T-helper 2 cell treated with Interferon-gamma antibody and Interleukin-4, amounts not matched to agents 5 μg/mL and 100 μg/mL, for 36 hours (primary cell): ENCODE measurements around the gene NCOA3.
"Not testable (repeated sequence)": the region's sequence is repeated elsewhere in the genome, so short reads cannot be mapped to it uniquely, and the experiment has no call there.

Source experiments
- DNase-seq: peaks from one replicate; pipeline ENCODE4 v3.0.0; 2021; ENCODE audit warnings: low spot score
- H3K27ac Mint-ChIP-seq: one replicate; pipeline ENCODE4 v1.8.0; 2021; ENCODE audit warnings: mild to moderate bottlenecking, mixed read lengths
- H3K27me3 Mint-ChIP-seq: one replicate; pipeline ENCODE4 v1.8.0; 2021; ENCODE audit warnings: low read depth, mixed read lengths
- H3K36me3 Mint-ChIP-seq: one replicate; pipeline ENCODE4 v1.8.0; 2021; ENCODE audit warnings: low read depth, mixed read lengths
- H3K4me1 Mint-ChIP-seq: one replicate; pipeline ENCODE4 v1.8.0; 2021; ENCODE audit warnings: low read depth, mixed read lengths
- H3K4me3 Mint-ChIP-seq: one replicate; pipeline ENCODE4 v1.8.0; 2022; ENCODE audit warnings: mild to moderate bottlenecking, moderate library complexity, mixed read lengths
- H3K9me3 Mint-ChIP-seq: one replicate; pipeline ENCODE4 v1.8.0; 2021; ENCODE audit warnings: mixed read lengths

Gene NCOA3

GRCh38 chr20:47482705-47483104, 19.0 kb upstream of the NCOA3 start:
- no peak for DNase-seq
- H3K27ac Mint-ChIP-seq = peak overlapping the region; percentile 50
- peaks cover 57% of the 10 kb centered on the region for H3K4me1 Mint-ChIP-seq
- H3K9me3 Mint-ChIP-seq = no peaks in the 10 kb centered on the region
- H3K4me3 Mint-ChIP-seq = no peak overlapping the region
- H3K36me3 Mint-ChIP-seq = peaks cover 2% of the 10 kb centered on the region
- H3K27me3 Mint-ChIP-seq = no peaks in the 10 kb centered on the region

DNA sequence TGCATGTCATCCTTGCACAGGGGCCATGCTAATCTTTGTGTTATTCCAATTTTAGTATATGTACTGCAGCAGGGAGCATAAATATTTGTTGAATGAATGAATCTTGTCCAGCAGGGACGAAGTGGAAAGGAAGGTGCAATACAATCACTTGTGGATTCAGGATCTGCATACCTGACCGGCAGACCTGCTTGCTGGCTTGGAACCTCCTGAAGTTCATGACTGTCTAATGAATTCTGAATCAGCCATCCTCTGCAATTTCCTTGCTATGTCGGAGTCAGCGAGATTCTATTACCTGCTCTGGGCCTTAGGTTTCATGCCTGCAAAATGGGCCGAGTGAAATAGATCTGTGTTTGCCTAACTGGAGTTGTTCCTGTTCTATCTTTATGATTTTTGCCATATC, 17.4 kb upstream of the NCOA3 start:
- H3K4me1 Mint-ChIP-seq = peaks cover 61% of the 10 kb centered on the region
- H3K36me3 Mint-ChIP-seq = peaks cover 2% of the 10 kb centered on the region
- H3K9me3 Mint-ChIP-seq = no peaks in the 10 kb centered on the region
- H3K4me3 Mint-ChIP-seq = no peak overlapping the region
- no peak for DNase-seq
- no peaks in the 10 kb centered on the region for H3K27me3 Mint-ChIP-seq
- no peak overlapping the region for H3K27ac Mint-ChIP-seq

GRCh38 chr20:47487175-47487917, 14.3 kb upstream of the NCOA3 start:
- Mint-ChIP-seq H3K27ac (peak overlapping the region; percentile 97), H3K9me3 (no peaks in the 10 kb centered on the region), H3K4me3 (peak overlapping the region; percentile 78), H3K4me1 (peaks cover 58% of the 10 kb centered on the region), H3K27me3 (no peaks in the 10 kb centered on the region), H3K36me3 (peaks cover 6% of the 10 kb centered on the region)
- peak; percentile 80 for DNase-seq

- H3K4me1 Mint-ChIP-seq = peaks cover 67% of the 10 kb centered on the region
- H3K27ac Mint-ChIP-seq = peak overlapping the region; percentile 97
- H3K4me3 Mint-ChIP-seq = peak overlapping the region; percentile 63
These were observed 12.2 kb upstream of the NCOA3 start for GRCh38 chr20:47489448-47489872.

DNA sequence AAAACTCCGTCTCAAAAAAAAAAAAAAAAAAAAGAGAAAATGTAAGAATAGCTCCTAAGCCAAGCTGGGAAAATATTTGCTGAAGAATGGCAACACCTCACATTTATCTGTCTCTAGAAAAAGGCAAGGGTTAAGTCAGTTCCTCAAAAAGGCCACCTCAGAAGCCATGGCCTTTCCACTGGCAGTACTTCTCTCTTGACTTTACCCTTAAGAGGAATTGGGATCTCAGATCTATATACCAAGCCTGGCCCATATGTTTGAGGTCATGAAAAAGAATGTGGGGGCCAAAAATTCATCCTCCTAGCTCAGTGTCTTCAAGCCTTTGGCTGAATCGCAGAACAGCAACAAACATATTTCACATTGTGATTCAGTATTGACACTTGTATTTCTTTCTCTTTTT, 10.9 kb upstream of the NCOA3 start:
- Mint-ChIP-seq H3K4me3 (no peak overlapping the region), H3K27ac (peak overlapping the region; percentile 60), H3K4me1 (peaks cover 59% of the 10 kb centered on the region)

More at GRCh38 chr20:47489448-47489872, 12.2 kb upstream of the NCOA3 start:
- DNase-seq = no peak
- H3K9me3 Mint-ChIP-seq = no peaks in the 10 kb centered on the region
- H3K27me3 Mint-ChIP-seq = no peaks in the 10 kb centered on the region
- H3K36me3 Mint-ChIP-seq = peaks cover 6% of the 10 kb centered on the region

DNA sequence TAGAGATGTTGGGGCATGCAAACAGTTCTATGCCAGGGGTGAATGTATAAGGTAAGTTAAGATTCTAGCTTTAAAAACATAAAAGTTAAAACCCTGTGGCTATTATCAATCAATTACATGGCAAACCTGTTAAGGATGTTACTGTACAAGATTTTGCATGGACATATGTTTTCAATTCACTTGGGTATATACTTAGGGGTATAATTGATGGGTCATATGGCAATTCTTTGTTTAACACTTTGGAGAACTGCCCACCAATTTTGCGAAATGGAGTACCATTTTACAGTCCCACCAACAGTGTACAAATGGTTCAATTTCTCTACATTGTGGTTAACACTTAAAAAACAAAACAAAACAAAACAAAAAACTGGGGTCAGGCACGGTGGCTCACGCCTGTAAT, 9.4 kb upstream of the NCOA3 start:
- H3K36me3 Mint-ChIP-seq = peaks cover 4% of the 10 kb centered on the region
- DNase-seq = no peak
- no peak overlapping the region for H3K4me3 Mint-ChIP-seq
- H3K9me3 Mint-ChIP-seq = no peaks in the 10 kb centered on the region
- H3K4me1 Mint-ChIP-seq = peaks cover 52% of the 10 kb centered on the region
- no peaks in the 10 kb centered on the region for H3K27me3 Mint-ChIP-seq
- peak overlapping the region; percentile 83 for H3K27ac Mint-ChIP-seq

More for the DNA sequence above, 10.9 kb upstream of the NCOA3 start:
- Mint-ChIP-seq H3K9me3 (no peaks in the 10 kb centered on the region), H3K27me3 (no peaks in the 10 kb centered on the region), H3K36me3 (peaks cover 6% of the 10 kb centered on the region)
- DNase-seq = no peak

DNA sequence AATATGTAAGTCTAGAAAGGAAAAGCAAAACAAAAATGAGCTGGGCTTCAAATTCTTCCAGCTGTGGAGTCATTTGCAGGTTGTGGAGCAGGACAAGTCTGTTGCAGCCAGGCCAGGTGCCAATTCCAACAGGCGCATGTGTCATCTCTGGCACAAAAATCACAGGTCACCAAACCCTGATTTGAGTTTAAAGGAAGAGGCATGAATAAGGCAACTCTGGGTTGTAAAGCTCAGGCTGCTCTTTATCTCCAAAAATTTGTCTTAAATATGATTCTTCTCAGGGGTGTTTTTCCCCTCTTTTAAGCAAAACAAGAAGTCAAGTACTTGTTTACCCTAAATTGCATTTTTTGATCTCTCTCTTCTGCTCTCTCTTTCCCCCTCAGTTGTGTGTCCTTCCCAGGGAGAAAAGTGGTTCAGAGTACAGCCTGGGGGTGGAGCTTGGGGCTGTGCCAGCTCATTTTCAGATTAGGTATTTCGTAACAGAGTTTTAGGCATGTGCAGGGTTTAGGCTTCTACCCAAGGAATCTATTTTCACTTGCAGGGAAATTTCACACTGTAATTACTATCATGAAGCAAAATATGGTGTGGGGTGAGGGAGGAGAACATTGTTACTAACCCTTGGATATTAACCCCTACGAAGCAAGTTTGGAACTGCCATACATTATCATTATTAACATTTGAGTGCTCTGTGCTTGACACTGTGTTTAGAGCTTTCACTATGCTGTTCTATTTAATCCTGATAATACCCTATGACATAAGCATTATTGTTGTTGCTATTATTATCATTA, 8.3 kb upstream of the NCOA3 start:
- Mint-ChIP-seq H3K4me3 (peak overlapping the region; percentile 73), H3K27ac (peak overlapping the region; percentile 83), H3K36me3 (peaks cover 5% of the 10 kb centered on the region), H3K27me3 (no peaks in the 10 kb centered on the region), H3K4me1 (peaks cover 46% of the 10 kb centered on the region), H3K9me3 (no peaks in the 10 kb centered on the region)
- DNase-seq = peak; percentile 62

DNA sequence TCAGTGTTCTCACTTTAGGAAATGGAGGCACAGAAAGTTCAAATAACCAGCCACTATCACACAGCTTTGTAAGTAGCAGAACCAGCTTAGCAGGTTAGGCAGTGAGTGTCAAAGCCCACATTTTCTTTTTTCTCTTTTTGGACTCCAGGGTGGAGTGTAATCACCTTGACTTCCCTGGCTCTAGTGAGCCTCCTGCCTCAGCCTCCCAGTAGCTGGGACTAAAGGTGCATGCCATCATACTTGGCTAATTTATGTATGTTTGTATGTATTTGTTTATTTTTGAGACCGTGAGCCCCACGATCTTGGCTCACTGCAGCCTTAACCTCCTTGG, 7.8 kb upstream of the NCOA3 start:
- H3K36me3 Mint-ChIP-seq = peaks cover 6% of the 10 kb centered on the region
- no peaks in the 10 kb centered on the region for H3K27me3 Mint-ChIP-seq
- H3K4me1 Mint-ChIP-seq = peaks cover 47% of the 10 kb centered on the region
- peak overlapping the region; percentile 83 for H3K27ac Mint-ChIP-seq
- H3K9me3 Mint-ChIP-seq = no peaks in the 10 kb centered on the region
- DNase-seq = no peak
- peak overlapping the region; percentile 73 for H3K4me3 Mint-ChIP-seq

- not testable (repeated sequence) for H3K27ac Mint-ChIP-seq, H3K9me3 Mint-ChIP-seq, H3K4me3 Mint-ChIP-seq, DNase-seq, H3K36me3 Mint-ChIP-seq, H3K27me3 Mint-ChIP-seq
- H3K4me1 Mint-ChIP-seq = peaks cover 46% of the 10 kb centered on the region
These were observed 7.1 kb upstream of the NCOA3 start for GRCh38 chr20:47494606-47495005.

DNA sequence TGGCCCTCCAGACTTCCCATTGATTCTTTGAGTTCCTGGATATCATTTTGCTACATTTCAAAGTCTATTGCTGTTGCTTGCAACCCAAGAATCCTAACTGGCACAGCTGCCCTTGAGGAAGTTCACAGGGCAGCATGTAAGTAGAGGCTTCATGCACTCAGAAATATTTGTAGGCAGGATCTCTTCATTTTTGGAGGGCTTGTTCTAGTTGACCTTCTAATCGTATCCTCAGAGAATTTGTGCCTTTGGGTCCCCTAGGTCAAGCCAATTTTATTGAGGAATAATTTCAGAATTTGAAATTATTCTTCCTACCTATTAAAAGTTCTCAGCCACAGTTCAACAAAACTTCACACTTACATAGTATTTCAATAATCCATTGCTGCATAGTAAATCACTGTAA, 5.6 kb upstream of the NCOA3 start:
- peak overlapping the region; percentile 22 for H3K27ac Mint-ChIP-seq
- no peak overlapping the region for H3K4me3 Mint-ChIP-seq
- peaks cover 52% of the 10 kb centered on the region for H3K4me1 Mint-ChIP-seq
- no peaks in the 10 kb centered on the region for H3K9me3 Mint-ChIP-seq
- DNase-seq = no peak
- peaks cover 2% of the 10 kb centered on the region for H3K36me3 Mint-ChIP-seq
- H3K27me3 Mint-ChIP-seq = no peaks in the 10 kb centered on the region

DNA sequence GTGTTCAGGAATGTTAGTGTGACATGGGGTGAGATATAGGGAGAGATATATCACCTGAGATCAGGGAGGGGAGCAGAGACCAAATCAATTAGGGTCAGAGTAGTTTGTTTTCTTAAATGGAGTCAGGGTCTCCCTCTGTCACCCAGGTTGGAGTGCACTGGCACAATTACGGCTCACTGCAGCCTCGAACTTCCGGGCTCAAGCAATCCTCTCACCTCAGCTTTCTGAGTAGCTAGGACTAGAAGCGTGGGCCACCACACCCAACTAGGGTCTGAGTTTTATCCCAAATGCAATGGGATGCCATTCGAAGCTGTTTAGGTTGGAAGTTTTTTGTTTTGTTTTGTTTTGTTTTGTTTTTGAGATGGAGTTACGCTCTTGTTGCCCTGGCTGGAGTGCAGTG, 3.1 kb upstream of the NCOA3 start:
- H3K27ac Mint-ChIP-seq = peak overlapping the region; percentile 93
- H3K36me3 Mint-ChIP-seq = peaks cover 9% of the 10 kb centered on the region
- H3K27me3 Mint-ChIP-seq = no peaks in the 10 kb centered on the region
- DNase-seq = no peak
- peak overlapping the region; percentile 69 for H3K4me3 Mint-ChIP-seq
- peaks cover 38% of the 10 kb centered on the region for H3K4me1 Mint-ChIP-seq
- H3K9me3 Mint-ChIP-seq = no peaks in the 10 kb centered on the region

DNA sequence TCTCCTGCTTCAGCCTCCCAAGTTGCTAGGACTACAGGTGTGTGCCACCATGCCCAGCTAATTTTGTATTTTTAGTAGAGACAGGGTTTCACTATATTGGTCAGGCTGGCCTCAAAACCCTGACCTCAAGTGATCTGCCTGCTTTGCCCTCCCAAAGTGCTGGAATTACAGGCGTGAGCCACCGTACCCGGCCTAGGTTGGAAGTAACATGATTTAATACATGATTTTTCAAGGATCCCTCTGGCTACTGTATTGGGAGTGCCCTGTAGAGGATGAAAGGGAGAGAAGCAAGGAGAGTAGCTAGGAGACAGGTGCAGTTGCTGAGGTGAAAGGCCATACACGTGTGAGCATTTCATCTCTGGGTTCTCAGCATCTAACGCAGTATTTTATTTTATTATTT, 2.6 kb upstream of the NCOA3 start:
- peaks cover 36% of the 10 kb centered on the region for H3K4me1 Mint-ChIP-seq
- H3K27me3 Mint-ChIP-seq = no peaks in the 10 kb centered on the region
- peak overlapping the region; percentile 93 for H3K27ac Mint-ChIP-seq
- no peaks in the 10 kb centered on the region for H3K9me3 Mint-ChIP-seq
- DNase-seq = no peak
- peak overlapping the region; percentile 7 for H3K4me3 Mint-ChIP-seq
- peaks cover 11% of the 10 kb centered on the region for H3K36me3 Mint-ChIP-seq

GRCh38 chr20:47500082-47500481, 1.6 kb upstream of the NCOA3 start:
- Mint-ChIP-seq H3K27ac (peak overlapping the region; percentile 96), H3K4me3 (peak overlapping the region; percentile 99), H3K4me1 (peaks cover 33% of the 10 kb centered on the region), H3K36me3 (peaks cover 11% of the 10 kb centered on the region)
- not testable (repeated sequence) for H3K27me3 Mint-ChIP-seq, DNase-seq, H3K9me3 Mint-ChIP-seq

- H3K27me3 Mint-ChIP-seq = no peaks in the 10 kb centered on the region
- H3K9me3 Mint-ChIP-seq = no peaks in the 10 kb centered on the region
- peak overlapping the region; percentile 99 for H3K4me3 Mint-ChIP-seq
- H3K27ac Mint-ChIP-seq = peak overlapping the region; percentile 96
- peaks cover 34% of the 10 kb centered on the region for H3K4me1 Mint-ChIP-seq
- DNase-seq = no peak
- H3K36me3 Mint-ChIP-seq = peaks cover 14% of the 10 kb centered on the region
These were observed 1.1 kb upstream of the NCOA3 start for GRCh38 chr20:47500554-47500953.
